Loucy (cell line): Measurements from ENCODE around the gene RGS1.

ENCODE experiments used
- CTCF ChIP-seq: fragments of 200-600 bp; sonication (generic); conservative IDR thresholded peaks from 2 replicates; pipeline ENCODE4 v1.5.1; 2014; ENCODE audit warnings: mild to moderate bottlenecking, antibody characterized with exemption, low read length
- EZH2phosphoT487 ChIP-seq: fragments of 200-600 bp; IDR thresholded peaks from 2 replicates; pipeline ENCODE4 v1.6.1; 2018; ENCODE audit warnings: antibody characterized with exemption, mild to moderate bottlenecking, moderate library complexity, borderline replicate concordance

GRCh38 chr1:192529811-192530210 lies 45.8 kb upstream of the RGS1 start:
- TF ChIP-seq CTCF (no peak), EZH2phosphoT487 (no peak)
